CD4-positive, alpha-beta T cell treated with Interleukin-2 at 100 ng/mL for 4 hours (primary cell): ENCODE data around the gene ARHGDIA.
"Not testable (repeated sequence)": the region's sequence is repeated elsewhere in the genome, so short reads cannot be mapped to it uniquely, and the experiment has no call there.

Source experiments
- DNase-seq: peaks from one replicate; pipeline ENCODE4 v3.0.0-alpha.2; 2020; ENCODE audit warnings: low spot score

The ARHGDIA gene

DNA sequence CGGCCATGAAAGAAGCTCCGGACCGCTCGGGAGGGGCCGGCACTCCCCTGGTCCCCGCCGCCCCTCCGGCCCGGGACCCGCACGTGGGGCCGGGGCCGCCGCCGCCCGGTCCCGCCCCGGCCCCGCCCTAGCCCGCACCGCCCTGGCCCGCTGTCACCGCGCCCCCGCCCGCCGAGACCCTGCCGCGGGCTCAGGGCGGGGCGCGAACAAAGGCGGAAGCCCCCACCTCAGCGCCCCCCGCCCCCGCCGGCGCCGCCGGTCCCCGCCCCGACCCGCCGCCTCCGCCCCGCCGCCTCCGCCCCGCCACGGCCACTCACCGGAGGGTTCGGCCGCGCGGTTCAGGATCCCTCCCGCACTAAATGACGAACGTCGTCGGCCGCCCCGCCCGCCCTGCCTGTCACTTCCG lies at the start of gene ARHGDIA:
TSS of gene ARHGDIA (minus strand) at position 357 of the 406 bp plus-strand sequence. CDS start 1,407 bp downstream, outside the sequence.
- DNase-seq: no peak

DNA sequence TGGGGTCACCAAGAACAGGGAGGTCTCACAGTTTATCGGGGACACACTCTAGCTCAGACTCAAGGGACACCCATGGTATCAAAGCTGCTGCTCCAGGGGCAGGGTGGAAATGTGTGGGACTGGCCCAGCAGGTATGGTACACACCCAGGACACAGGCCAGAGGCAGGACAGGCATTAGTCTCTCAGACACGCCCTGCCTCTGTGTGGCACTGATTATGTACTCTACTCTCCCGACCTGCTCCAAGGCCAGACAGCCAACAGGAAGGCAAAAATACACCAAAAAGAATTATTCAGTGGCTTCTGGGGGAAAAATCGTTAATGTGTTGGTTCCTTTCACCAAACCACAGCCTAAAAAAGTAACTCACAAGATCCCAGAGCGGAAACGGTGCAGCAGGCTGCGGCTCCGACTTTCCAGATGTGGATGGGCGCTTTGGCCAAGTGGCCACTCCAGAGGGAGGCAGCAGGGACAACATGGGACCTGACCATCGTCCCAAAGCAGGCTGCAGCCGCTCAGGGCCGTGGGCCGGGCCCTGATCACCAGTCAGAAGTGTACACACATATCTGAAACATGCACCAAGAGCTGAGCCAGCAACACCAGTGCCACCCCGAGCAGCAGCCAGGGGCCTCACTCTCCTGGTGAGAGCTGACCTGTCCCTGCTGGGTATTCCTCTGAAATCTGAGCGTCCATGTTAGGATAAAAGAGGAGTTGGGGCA lies 47.9 kb upstream of the ARHGDIA start:
- DNase-seq: no peak

DNA sequence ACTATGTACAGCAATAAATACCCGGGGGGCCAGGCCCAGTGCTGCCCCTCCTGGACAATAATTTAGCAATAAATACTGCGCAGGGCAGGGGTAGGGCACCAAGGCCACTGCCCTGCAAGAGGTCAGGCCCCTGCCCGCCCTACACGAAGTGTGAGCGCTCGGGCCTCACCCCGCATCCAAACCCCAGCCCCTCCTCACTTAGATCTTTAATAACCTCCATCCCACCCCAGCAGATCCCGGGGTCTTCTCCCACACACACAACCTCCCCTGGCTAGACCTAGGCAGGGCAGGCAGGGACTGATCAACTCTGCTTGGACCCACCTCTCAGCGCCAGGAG lies 47.2 kb upstream of the ARHGDIA start:
- not testable (repeated sequence) for DNase-seq

DNA sequence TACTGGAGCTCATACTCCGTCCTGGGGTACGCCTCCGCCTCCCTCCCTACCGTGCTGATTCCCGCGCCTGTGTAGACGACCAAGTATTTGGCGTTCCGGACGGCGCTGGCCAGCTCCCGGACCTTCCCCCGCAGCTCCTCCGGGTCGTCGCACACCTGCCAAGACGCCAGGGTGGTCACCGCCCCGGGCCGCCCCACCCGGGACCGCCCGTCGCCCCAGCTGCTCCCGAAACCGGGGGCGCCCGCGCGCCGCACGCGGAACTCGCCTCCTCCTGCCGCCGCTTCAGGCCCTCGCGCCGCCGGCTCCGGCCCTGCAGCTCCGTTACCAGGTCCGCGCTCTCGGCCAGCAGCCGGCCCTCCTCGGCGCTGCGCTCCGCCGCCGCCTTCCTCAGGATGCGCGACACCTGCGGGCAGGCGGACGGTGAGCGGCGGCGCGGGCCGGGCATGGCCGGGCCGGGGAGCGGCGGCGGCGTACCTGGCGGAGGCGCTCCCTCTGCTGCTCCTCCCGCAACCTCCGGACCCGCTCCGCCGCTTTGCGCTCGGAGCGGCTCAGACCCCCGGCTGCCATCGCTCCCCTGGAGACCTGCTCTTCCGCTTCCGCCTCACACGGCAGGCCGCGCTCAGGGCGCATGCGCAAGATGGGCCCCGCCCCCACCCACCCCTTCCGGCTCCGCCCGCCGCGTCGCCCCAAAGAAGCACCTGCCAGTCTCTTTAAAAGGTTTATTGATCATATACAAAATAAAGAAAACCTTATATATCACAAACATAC lies 46.6 kb upstream of the ARHGDIA start, which contains the start of gene SIRT7:
TSS of gene SIRT7 (minus strand) at position 612 of the 768 bp plus-strand sequence. CDS start at position 567, 45 bp downstream.
- DNase-seq: peak; percentile 84

DNA sequence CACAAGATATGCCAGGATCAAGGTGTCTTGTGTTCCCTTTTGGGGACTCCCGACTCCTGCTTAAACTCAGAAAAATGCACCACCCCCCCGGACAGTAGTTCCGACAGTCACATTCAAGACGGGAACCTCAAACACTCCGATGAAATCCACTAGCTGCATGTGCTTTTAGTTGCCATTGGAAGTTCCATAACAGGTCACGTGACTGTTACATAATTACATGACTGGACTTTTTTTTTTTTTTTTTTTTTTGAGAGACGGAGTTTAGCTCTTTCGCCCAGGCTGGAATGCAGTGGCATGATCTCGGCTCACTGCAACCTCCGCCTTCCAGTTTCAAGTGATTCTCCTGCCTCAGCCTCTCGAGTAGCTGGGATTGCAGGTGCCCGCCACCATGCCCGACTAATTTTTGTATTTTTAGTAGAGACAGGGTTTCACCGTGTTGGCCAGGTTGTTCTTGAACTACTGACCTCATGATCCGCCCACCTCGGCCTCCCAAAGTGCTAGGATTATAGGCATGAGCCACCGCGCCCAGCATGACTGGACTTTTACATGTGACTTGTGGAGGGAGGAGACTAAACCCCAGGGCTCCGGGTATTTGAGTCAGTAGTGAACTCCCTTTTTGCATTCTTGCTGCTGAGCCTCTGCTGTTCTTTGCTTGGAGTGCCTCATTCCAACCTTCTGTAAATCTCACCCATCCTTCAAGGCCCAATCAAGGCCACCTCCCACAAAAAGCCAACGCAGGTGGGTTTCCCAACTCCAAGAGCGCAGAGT lies 45.3 kb upstream of the ARHGDIA start:
- DNase-seq: no peak

DNA sequence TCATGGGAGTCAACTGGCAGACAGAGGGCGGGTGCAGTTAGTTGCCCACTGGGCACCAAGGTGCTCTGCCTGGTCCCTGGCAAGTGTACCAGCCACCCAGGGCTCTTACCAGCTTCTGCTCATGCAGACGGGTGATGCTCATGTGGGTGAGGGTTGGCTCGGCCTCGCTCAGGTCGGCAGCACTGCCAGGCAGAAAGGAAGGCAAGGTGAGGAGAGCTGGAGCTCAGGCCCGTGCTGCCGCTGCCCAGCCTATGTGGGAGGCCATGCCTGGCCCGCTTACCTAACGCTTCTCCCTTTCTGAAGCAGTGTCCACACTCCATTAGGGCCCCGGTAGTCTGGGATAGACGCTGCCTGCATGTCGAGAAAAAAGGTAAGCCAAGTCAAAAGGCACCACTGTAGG lies 44.2 kb upstream of the ARHGDIA start:
- DNase-seq: no peak

DNA sequence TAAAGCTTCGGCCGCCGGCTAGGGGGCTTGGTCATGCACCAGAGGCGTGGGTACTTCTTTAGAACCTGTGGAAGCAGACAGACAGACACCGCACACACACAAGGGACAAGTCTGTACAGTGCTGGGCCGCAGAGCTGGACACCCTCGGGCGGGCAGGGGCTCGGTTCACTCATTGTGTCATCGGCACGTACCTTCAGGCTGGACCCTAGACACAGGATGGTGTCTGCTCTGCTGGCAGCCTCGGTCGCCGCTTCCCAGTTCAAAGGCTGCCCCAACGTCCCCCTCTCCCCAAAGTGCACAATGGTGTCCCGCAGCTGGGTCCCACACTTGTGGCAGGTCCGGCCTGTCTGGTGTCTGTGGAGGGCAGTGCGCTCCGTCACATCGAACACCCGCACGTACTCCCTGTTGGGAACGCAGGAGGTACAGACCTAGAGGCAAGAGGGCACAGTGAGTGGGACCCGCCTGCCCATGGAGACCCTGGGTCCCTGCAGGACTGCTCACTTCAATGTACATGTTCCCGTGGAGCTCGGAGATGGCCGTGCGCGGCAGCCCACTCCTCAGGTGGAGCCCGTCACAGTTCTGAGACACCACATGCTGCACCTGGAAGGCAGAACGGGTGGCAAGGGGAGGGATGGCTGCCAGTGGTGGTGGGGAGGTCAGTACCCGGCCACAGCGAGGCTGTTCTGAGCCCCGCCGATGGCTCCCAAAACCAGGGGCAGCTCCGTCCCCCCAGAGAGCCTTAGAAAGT lies 43.1 kb upstream of the ARHGDIA start:
- no peak for DNase-seq

DNA sequence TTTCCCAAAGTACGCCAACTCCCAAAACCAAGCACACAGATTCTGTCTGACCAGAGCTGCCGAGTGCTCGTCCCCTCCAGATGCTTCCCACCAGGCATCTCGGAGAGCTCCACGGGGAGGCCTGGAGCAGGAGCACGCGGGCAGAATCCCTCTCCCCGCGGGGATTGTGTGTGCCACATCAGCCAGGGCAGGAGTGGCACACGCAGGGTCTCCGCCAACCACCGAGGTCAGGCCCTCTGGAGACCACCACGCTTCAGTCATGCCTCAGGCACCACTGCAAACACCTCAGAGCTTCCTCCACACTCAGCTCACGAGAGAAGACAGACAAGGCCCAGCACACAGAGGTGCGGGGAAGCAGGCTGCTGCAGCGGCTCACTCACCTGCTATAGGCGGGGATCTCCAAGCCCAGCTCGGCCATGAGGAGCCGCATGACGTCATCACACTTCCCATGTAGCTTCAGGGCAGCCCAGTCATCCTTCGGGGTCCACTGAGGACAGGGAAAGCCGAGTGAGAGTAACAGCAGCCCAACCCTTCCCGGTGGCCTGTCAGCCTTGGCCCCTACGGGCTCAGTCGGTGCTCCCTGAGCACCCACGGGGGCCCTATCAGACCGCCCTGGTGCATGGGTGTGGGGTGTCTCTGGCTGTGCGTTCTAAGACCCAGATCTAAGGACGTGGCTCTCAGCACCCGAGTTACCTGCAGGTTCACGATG lies 42.4 kb upstream of the ARHGDIA start:
- no peak for DNase-seq

DNA sequence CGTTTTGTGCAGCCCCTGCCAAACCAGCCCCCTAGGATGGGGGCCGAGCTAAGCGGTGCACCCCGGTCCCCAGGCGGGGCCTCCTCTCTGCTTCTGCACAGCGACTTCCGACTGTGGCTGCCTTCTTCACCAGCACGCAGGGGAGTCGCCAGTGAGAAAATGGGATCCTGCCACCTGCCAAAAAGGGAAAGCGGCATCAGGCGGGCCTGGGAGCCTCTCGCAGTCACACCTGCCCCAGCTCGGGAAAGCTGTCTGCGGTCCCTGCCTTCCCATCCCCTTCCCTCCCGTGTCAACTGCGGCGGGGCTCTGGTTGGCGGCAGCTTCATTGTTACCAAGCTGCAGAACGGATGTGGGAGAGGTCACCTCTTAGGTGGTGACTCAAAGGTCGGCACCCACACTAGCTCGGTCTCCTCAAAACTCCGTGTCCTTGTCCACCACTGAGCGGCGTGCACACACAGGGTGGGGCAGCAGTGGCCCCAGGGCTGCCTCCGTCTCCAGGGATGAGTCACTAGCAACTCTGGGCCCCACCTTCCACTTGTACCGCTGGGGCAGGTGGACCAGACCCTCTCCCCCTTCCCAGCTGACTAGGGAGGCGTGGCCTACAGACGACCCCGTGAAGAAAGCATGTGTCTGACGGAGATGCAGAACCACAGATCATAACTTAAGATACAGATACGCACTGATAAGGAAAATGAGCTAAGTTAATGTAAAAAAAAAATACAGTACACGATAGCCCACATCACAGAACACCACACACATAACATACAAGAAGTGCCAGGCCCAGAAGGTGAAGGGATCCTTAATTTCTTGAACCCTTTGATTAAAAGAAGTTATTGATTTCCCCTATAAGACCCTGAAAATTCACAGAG lies 41.5 kb upstream of the ARHGDIA start:
- DNase-seq: no peak

DNA sequence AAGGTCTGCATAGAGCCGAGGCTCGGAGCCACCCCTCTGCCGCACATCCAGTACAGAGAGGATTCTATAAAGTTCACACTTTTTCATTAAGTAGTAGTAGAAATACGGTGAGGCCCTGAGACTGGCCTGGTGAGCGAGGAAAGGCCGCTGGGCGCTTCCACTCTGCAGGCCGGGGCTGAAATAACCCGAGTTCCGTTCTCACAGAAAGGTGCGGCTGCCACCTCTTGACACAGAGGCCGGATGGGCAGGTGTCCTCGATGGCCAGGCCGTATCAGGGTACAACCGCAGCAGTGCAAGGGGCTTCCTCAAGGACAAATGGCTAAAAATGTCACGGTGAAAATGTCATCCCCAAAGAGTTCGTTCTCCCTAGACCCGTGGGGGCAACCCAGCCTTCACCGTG lies 40.8 kb upstream of the ARHGDIA start:
- DNase-seq: no peak

DNA sequence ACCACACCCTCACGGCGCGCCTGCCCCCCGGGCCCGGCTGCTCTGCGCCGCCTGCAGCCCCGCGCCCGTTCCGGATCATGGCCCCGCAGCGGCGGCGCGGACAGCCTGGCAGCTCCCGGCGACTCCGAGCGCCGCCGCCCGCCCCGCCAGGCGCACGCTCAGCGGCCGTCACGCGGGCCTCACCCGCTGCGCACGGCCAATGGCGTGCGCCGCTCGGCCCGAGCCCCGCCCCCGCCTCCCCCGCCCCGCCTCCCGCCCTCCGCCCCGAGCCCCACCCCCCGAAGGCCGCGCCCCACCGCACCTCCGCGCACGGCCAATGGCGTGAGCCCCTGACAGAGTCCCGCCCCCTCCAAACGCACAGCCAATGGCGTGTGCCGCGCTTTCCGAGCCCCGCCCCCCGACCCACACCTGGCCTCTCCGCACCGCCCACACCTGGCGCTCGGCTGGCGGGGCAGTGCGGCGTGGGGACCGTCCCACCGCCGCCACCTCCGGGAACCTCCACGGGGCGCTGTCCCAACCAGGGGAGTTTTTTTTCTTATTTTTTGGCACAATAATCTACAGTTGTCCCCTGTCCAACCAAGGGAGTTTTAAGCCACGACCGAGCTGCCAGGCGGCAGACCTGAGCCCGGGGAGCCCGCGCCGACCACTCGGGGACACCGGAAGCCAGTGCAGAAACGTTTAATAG lies 40.3 kb upstream of the ARHGDIA start, which contains the start of gene PCYT2:
TSS of gene PCYT2 (minus strand) at position 123 of the 685 bp plus-strand sequence. CDS start at position 79, 44 bp downstream.
- DNase-seq: peak; percentile 93

DNA sequence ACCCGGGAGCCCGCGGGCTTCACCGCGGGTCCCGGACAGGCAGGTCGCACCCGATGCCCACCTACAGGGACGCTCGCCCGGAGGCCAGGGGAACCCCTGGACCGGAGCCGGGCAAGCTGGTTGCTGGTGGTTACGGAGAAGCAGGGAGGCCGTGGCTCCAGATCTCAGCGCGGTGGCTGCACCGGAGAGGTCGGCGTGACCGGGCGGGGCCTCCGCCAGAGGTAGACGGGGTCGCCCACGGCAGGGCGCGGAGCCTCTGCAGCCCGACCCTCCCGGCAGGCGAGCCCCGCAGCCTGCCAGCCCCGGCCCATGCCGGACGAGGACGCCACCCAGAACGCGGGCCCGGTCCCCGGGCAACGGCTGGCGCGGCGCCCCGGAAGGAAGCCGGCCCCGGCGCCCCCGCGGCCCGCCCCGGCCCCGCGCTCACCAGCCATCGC lies 39.7 kb upstream of the ARHGDIA start:
- DNase-seq: no peak

DNA sequence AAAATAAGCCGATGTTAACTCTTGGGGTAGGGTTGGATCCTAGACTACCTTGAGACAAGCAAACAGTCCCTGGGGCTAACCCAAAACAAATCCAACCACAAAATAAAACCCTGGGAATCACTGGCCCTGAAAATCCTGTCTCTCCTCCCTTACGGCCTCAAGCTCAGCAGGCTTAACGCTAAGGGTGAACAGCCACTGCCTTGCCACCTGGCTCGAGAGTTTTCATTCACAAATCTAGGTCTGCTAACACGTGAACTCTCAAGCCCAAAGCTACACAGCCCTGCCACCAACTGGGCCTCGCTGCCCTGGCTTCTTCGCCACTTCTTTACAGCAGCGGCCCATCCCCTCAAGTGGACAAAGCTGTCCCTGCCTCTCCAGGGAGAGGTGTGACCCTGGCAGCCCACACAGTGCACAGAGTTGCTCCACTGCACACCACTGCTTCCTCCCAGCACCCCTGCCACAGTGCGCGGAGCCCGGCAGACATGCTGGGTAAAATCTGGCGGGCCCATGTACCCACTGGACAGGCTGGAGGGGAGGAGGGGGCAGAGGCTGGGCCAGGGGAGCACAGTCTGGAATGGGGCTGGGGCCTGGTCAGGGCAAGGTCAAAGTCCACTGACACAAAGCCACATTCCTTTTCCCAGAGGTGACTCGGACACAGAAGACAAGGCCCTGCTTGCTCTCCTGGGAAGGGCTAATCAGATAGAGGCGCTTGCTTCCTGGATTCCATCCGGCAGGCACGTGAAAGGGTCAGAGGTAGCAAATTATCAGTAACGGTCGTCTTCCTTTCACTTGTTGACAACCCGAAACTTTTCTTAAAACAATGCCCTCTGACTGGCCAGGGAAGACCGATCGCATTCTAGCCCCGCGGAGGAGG lies 39.1 kb upstream of the ARHGDIA start:
- DNase-seq: no peak

DNA sequence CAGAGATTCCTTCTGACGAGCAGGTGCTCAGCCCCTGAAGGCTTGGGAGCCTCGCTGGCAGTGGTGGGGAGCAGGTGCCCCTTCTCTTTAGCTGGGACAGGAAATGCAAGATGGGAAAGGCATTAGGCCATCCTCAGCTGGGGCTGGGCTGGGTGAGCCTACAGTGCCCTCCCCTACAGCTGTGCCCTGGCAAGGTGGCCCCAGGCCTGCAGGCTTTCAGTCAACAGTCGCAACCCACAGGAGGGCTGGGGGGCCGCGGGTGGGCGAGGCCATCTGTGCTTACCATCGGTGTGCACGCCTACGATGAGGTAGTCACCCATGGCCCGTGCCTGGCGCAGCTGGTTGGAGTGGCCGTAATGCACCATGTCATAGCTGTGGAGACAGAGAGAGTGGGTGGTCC lies 38.1 kb upstream of the ARHGDIA start:
- no peak for DNase-seq

DNA sequence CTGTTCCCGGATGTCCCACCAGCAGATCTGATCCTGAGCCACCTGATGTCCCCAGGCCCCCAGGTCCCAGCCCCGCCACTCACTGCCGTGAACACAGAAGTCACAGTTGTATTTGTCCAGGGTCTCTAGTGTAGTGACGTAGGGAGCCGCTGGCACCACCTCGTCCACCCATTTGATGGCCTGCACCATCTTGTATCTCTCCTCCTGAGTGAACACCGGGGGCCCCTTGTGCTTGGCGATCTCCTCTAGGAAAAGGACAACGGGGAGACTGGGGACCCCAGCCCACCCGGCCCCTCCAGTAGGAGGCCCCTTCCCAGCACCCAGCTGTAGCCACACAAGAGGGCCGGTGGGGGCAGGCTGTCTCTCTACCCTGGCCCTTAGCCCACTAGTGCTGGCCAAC lies 37.7 kb upstream of the ARHGDIA start:
- DNase-seq: no peak

DNA sequence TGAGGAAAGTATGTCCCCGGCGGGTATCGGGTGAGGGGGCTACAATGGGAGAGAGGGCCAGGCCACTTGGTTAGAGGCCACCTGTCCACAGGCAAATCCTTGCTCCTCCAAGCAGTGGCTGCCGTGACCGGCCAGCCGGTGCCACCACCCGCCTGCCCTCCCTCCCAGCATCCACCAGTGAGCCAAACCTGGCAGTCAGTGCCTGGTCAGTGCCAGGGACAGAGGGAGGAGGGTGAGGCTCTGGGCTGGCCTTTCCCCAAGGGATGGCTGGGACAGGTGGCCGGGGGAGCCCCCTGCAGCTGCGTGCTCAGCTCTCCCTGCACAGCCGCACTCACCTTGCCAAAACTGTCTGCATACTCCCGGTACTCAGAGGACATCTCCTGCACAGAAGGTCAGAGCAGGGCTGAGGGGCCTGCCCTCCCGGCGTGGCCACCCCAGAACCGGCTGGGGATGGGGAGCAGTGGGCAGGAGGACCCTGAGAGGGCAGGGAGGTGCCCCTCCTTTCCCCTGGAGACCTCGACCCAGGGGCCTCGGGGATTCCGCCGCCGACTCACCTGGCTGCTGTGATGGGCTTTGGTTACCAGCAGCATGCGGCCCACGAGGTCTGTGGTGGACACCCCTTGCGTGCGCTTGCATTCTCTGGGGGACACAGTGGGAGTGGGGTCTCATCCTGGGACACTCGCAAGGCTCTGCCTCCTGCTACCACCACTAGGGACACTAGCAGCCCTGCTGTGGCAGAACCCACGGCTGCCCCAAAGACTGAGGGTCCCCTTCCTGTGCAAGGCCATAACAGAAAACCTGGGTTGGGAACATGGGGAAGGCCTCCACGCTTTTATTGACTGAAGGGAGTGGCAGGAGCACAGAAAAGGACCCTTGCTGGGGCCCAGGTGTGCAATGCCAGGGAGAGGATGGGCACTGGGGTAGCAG lies 36.3 kb upstream of the ARHGDIA start:
- no peak for DNase-seq

DNA sequence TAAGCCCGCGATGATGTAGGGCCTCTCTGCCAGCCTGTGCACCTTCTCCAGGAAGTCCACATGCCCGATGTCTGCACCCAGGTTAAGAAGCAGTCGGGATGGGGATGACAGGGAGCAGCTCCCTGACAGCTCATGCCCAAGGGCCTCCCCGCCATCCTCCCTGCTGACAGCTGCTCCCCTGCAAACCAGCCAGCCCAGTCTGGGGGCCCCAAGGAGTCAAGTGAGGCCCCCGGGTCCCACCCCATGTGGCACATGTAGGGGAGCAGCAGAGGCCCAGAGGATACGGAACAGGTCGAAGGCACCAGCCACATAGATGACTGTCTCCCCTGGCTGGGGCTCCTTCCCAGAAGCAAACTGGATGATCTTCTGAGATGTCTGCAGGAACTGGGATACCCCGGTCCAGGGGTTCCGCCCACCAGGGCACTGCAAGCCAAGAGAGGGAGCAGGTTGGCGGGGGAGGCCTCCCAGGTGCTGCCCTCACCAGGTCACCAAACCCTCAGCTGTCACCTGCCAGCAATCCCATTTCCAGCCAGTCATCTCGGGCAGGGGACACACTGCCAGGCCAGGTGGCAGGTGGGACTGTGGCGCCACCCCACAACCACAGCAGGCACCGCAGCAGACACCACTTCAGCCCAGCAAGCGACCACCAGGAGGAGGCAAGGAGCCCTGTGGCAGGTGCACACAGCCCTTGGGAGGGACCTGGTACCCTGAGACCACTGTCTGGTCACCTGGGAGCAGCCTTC lies 35.5 kb upstream of the ARHGDIA start:
- no peak for DNase-seq
